Brain microvascular endothelial cell (primary cell): ENCODE data around the gene PLD4.
"Not testable (repeated sequence)": the region's sequence is repeated elsewhere in the genome, so short reads cannot be mapped to it uniquely, and the experiment has no call there.

Experiments
- DNase-seq: peaks from one replicate; pipeline ENCODE4 v3.0.0-alpha.2; 2020
- H3K27ac ChIP-seq: fragments of 250-450 bp; sonication (Bioruptor Pico); 2 replicates; pipeline ENCODE4 v1.5.1; 2020; ENCODE audit warnings: mild to moderate bottlenecking, moderate library complexity
- H3K27me3 ChIP-seq: fragments of 250-450 bp; sonication (Bioruptor Pico); replicated peaks from 2 replicates; pipeline ENCODE4 v1.5.1; 2020; ENCODE audit warnings: mild to moderate bottlenecking
- H3K36me3 ChIP-seq: fragments of 250-450 bp; sonication (Bioruptor Pico); replicated peaks from 2 replicates; pipeline ENCODE4 v1.5.1; 2020; ENCODE audit warnings: mild to moderate bottlenecking
- H3K4me3 ChIP-seq: 2 replicates; pipeline ENCODE4 v1.5.1; 2011; ENCODE audit warnings: low read depth, mild to moderate bottlenecking, control low read depth, low read length, moderate library complexity
- CTCF ChIP-seq: IDR thresholded peaks from 2 replicates; pipeline ENCODE4 v1.5.1; 2011; ENCODE audit warnings: low read depth, mild to moderate bottlenecking, moderate library complexity, low read length, control low read depth, inconsistent platforms; ENCODE audit errors: missing control alignments
- in situ Hi-C: cut with HindIII; loops from 2 replicates; pipeline ENCODE4 v1.10.0; 2017; ENCODE audit warnings: low sequenced_read_pairs, low pct_ligation_motif_present

Gene PLD4

GRCh38 chr14:104940526-104941150 is 16.0 kb downstream of the PLD4 start:
- no peak overlapping the region for H3K27ac ChIP-seq
- H3K36me3 ChIP-seq = no peaks in the 10 kb centered on the region
- DNase-seq = no peak
- in situ Hi-C loops = no loop called here
- H3K27me3 ChIP-seq = no peaks in the 10 kb centered on the region
- H3K4me3 ChIP-seq = no peak overlapping the region
- peak; percentile 56 for TF ChIP-seq CTCF

- Histone ChIP-seq H3K27me3 (no peaks in the 10 kb centered on the region), H3K27ac (no peak overlapping the region), H3K36me3 (no peaks in the 10 kb centered on the region), H3K4me3 (no peak overlapping the region)
- in situ Hi-C loops = no loop called here
- no peak for DNase-seq
- no peak for TF ChIP-seq CTCF
Measured at GRCh38 chr14:104941508-104942365, 17.1 kb downstream of the PLD4 start.

GRCh38 chr14:104942586-104942985 is 17.9 kb downstream of the PLD4 start:
- no peak for TF ChIP-seq CTCF
- no peaks in the 10 kb centered on the region for H3K36me3 ChIP-seq
- no peak overlapping the region for H3K27ac ChIP-seq
- no peak overlapping the region for H3K4me3 ChIP-seq
- in situ Hi-C loops = no loop called here
- no peak for DNase-seq
- H3K27me3 ChIP-seq = no peaks in the 10 kb centered on the region

GRCh38 chr14:104943216-104944015 is 18.7 kb downstream of the PLD4 start:
- in situ Hi-C loops, H3K27me3 ChIP-seq, H3K4me3 ChIP-seq, H3K27ac ChIP-seq, DNase-seq, H3K36me3 ChIP-seq: not testable (repeated sequence)

- in situ Hi-C loops, H3K36me3 ChIP-seq, DNase-seq: not testable (repeated sequence)
Measured at GRCh38 chr14:104944016-104944308, 19.3 kb downstream of the PLD4 start.

GRCh38 chr14:104944436-104945205 is 19.9 kb downstream of the PLD4 start:
- H3K27ac ChIP-seq, DNase-seq, H3K27me3 ChIP-seq, H3K4me3 ChIP-seq, in situ Hi-C loops, H3K36me3 ChIP-seq: not testable (repeated sequence)

More at GRCh38 chr14:104944016-104944308, 19.3 kb downstream of the PLD4 start:
- not testable (repeated sequence) for H3K4me3 ChIP-seq, H3K27me3 ChIP-seq, H3K27ac ChIP-seq

- in situ Hi-C loops, H3K4me3 ChIP-seq, DNase-seq, H3K27ac ChIP-seq, H3K36me3 ChIP-seq, H3K27me3 ChIP-seq: not testable (repeated sequence)
Measured at GRCh38 chr14:104945266-104945665, 20.6 kb downstream of the PLD4 start.

GRCh38 chr14:104945986-104946965 is 21.6 kb downstream of the PLD4 start:
- DNase-seq, in situ Hi-C loops: not testable (repeated sequence)

GRCh38 chr14:104947201-104947600 is 22.5 kb downstream of the PLD4 start:
- H3K4me3 ChIP-seq, H3K27ac ChIP-seq, DNase-seq, H3K27me3 ChIP-seq, in situ Hi-C loops, H3K36me3 ChIP-seq: not testable (repeated sequence)

More at GRCh38 chr14:104945986-104946965, 21.6 kb downstream of the PLD4 start:
- H3K27ac ChIP-seq, H3K4me3 ChIP-seq, H3K27me3 ChIP-seq, H3K36me3 ChIP-seq: not testable (repeated sequence)
